Cortex of kidney (tissue), 1 donor: Measurements from ENCODE around the gene SCGN.

Source experiments
- DNase-seq: peaks from one replicate; lab custom pipeline; 2025; lab: John Stamatoyannopoulos, UW

SCGN gene

GRCh38 chr6:25652007-25652515 lies at the start of gene SCGN:
TSS of gene SCGN (plus strand) at chr6:25652215. CDS start at chr6:25652404, 189 bp downstream.
- DNase-seq: no peak

- no peak for DNase-seq
Measured at GRCh38 chr6:25602674-25602982, 49.4 kb upstream of the SCGN start.

GRCh38 chr6:25603251-25603650 lies 48.8 kb upstream of the SCGN start:
- no peak for DNase-seq

- DNase-seq: no peak
Measured at GRCh38 chr6:25606151-25606550, 45.9 kb upstream of the SCGN start.

- no peak for DNase-seq
Measured at GRCh38 chr6:25608558-25609174, 43.3 kb upstream of the SCGN start.

GRCh38 chr6:25612666-25613065 lies 39.3 kb upstream of the SCGN start:
- DNase-seq: no peak

GRCh38 chr6:25613415-25613814 lies 38.6 kb upstream of the SCGN start:
- no peak for DNase-seq

GRCh38 chr6:25614052-25614451 lies 38.0 kb upstream of the SCGN start:
- no peak for DNase-seq

- no peak for DNase-seq
Measured at GRCh38 chr6:25615471-25615870, 36.5 kb upstream of the SCGN start.

- no peak for DNase-seq
Measured at GRCh38 chr6:25617997-25618396, 34.0 kb upstream of the SCGN start.

- no peak for DNase-seq
Measured at GRCh38 chr6:25619217-25619616, 32.8 kb upstream of the SCGN start.

- no peak for DNase-seq
Measured at GRCh38 chr6:25620391-25620790, 31.6 kb upstream of the SCGN start.

GRCh38 chr6:25623065-25623464 lies 28.9 kb upstream of the SCGN start:
- no peak for DNase-seq

GRCh38 chr6:25623879-25624278 lies 28.1 kb upstream of the SCGN start:
- DNase-seq: no peak

GRCh38 chr6:25627001-25627400 lies 25.0 kb upstream of the SCGN start:
- no peak for DNase-seq

GRCh38 chr6:25628471-25629197 lies 23.4 kb upstream of the SCGN start:
- no peak for DNase-seq

- DNase-seq: no peak
Measured at GRCh38 chr6:25629198-25629576, 22.8 kb upstream of the SCGN start.

- DNase-seq: no peak
Measured at GRCh38 chr6:25630508-25631278, 21.3 kb upstream of the SCGN start.

- no peak for DNase-seq
Measured at GRCh38 chr6:25635886-25636317, 16.1 kb upstream of the SCGN start.

- no peak for DNase-seq
Measured at GRCh38 chr6:25637211-25637610, 14.8 kb upstream of the SCGN start.

GRCh38 chr6:25637960-25638434 lies 14.0 kb upstream of the SCGN start:
- no peak for DNase-seq

GRCh38 chr6:25639653-25640052 lies 12.4 kb upstream of the SCGN start:
- no peak for DNase-seq

- no peak for DNase-seq
Measured at GRCh38 chr6:25640446-25640845, 11.6 kb upstream of the SCGN start.
